Stimulated activated CD4-positive, alpha-beta T cell treated with anti-CD3 and anti-CD28 coated beads, TNF-alpha, amount 100 ng/mL, for 48 hours (primary cell): ENCODE measurements around the gene PRR29.

ENCODE experiments used
- DNase-seq, 3 donors: peaks; one replicate each; pipeline ENCODE4 v3.0.0-alpha.2; 2020; ENCODE audit warnings: low read depth in 3 of 3

Gene PRR29

DNA sequence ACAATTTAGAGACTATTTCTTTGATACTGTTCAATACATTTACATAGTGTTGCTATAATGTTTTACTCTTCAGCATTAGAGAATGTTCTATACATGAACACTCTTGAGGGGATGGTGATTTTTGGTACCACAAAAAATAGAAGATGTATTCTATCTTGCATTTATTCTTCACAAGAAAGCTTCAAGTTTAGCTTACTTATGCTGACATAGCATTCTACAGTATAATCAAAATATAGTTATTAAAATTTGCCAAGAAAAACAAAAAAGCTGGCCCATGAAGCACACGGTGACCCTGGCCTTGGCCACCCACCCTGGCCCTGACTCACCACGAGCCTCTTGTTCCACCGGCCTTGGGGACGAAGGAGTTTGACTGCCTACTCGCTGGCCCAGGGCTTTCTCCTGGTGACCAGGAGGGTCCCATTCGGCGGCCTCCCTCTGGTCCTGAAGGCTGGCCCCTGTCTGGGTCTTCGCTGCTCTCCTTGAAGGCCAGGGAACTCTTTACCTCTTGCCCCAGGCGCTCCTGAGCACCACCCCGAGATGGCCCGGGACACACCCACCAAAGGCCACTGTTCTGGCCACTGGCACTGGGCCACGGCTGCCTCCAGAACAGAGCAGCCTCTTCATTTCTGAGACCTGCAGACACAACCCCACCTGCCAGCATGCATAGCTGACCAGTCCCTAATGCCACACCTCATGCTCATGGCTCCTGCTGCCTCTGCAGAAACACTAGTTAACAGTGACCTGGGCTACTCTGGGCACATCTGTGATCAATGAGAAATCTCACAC, 44.7 kb downstream of the PRR29 start:
- DNase-seq: no peak

DNA sequence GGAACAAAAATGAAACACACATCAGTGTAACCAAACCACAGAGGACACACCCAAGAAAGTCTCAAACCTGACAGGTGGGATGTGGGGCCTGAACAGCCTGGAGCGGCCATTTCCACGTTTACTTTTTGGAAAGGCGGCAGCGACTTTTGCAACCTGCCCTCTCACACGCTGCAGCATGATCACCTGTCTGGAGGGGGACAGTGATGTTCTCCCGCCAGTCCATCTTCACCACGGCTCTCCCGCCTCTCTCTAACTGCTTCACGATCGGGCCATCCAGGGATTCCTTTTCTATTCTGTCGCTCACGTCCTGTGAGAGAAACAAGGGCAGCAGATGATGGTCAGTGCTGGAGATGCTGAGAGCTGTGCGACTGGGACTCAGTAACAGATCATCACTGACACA, 47.0 kb downstream of the PRR29 start:
- no peak for DNase-seq

DNA sequence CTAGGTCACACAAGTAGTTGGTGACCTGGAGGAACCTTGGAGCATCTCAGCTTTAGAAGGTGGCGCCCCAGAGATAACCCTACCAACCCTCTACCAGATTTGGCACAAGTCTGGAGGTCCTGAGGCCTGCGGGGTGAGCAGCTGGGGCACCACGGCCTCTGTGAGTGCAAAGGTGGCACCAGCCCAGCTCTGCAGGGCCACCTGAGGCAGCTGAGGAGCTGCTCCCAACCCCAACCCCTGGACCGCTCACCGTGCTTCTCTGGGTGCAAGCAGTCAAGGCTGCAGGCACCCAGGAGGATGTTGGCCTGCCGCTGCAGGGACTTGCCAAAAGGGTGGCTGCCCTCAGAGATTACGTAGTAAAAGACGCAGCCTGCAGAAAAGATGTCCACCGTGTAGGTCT, 50.7 kb downstream of the PRR29 start:
- no peak for DNase-seq

DNA sequence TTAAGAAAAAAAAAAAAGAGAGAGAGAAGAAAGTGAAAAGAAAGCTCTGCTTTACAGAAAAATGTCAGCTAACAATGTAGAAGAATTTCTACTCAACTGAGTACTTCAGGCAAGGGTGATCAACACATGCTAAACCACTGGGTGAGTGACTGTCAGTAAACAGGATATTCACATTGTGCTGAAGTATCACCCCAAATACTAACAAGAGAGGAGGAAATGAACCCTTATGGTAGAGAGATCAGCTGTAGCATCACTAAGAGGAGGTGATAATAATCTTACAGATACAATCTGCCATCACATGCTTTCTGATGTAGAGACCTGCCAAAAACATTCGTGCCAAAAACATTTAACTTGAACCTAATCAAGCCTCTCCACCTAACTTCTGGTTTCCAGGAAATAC, 53.0 kb downstream of the PRR29 start:
- DNase-seq: no peak

DNA sequence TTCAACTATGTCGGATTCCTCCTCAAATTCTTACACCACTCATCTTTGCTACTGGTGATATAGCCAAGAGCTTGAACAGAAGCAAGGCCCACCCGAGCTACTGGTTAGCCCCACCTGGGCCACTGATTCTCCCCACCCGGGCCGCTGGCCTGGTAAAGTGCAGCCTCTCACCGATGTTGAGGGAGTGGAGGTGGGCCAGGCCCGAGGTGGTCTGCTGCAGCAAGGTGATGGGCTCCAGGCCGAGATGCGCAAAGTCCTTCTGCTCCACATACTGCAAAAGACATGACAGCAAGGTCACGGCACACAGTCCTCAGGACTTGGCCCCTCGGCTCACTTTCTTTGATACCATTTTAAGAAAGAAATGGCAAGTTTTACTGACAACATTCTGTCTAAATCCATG, 55.0 kb downstream of the PRR29 start:
- DNase-seq: no peak
